Breast epithelium (tissue), 4 donors: ENCODE data around the gene RAB7B. TPM values are rescaled to one million over a fixed set of nuclear protein-coding genes. Genes with fewer than 3 reads are reported as not detected.

Experiments used
- DNase-seq, 2 donors: peaks; one replicate each; pipeline ENCODE4 v3.0.0-alpha.2; 2019; ENCODE audit warnings: low spot score in 2 of 2
- H3K27ac ChIP-seq, 2 donors: fragments of 200-600 bp; sonication (generic) in 1 of 2; one replicate each; pipeline ENCODE4 v1.5.1; 2016 to 2019; ENCODE audit warnings: mild to moderate bottlenecking in 1 of 2
- H3K27me3 ChIP-seq, 2 donors: fragments of 200-600 bp; sonication (generic) in 1 of 2; one replicate each; pipeline versions ENCODE4 v1.5.1 to v1.6.0; 2017 to 2019; ENCODE audit warnings: control low read depth in 1 of 2, mild to moderate bottlenecking in 1 of 2
- H3K36me3 ChIP-seq: fragments of 200-600 bp; one replicate; pipeline ENCODE4 v1.5.1; 2019
- H3K4me1 ChIP-seq, 2 donors: fragments of 200-600 bp; sonication (generic); one replicate each; pipeline ENCODE4 v1.5.1; 2016 to 2019; ENCODE audit warnings: control low read depth in 1 of 2
- H3K4me3 ChIP-seq, 3 donors: fragments of 200-600 bp; sonication (generic); 1 replicate in 2 of 3; 2 replicates in 1 of 3; pipeline ENCODE4 v1.5.1; 2016 to 2019; ENCODE audit warnings: mild to moderate bottlenecking in 3 of 3, moderate library complexity in 2 of 3
- H3K9me3 ChIP-seq, 2 donors: fragments of 200-600 bp; sonication (generic) in 1 of 2; one replicate each; pipeline ENCODE4 v1.5.1; 2016 to 2019; ENCODE audit warnings: control low read depth in 1 of 2
- CTCF ChIP-seq, 3 donors: fragments of 450-650 bp; IDR thresholded peaks; one replicate each; pipeline ENCODE4 v1.5.1; 2016 to 2017; ENCODE audit warnings: antibody characterized with exemption in 3 of 3, mild to moderate bottlenecking in 3 of 3, moderate library complexity in 3 of 3
- POLR2A ChIP-seq: fragments of 450-650 bp; IDR thresholded peaks from one replicate; pipeline ENCODE4 v1.6.1; 2016; ENCODE audit warnings: antibody characterized with exemption, mild to moderate bottlenecking, moderate library complexity
- POLR2AphosphoS5 ChIP-seq, 3 donors: sonication (generic); formaldehyde crosslinking; IDR thresholded peaks; one replicate each; pipeline ENCODE4 v1.6.1; 2017; ENCODE audit warnings: antibody characterized with exemption in 3 of 3
- intact Hi-C: fragments of 100-400 bp; cut with DNase I; formaldehyde crosslinking; loops from one replicate; pipeline ENCODE4 v1.15.1; 2023; ENCODE audit warnings: low total_unique reads
- total RNA-seq, 3 donors: library from RNA; depleted of rRNA; stranded (reverse); fragments of >200 nt; gene quantifications; one replicate each; pipeline ENCODE4 v1.1.0, GENCODE V29; 2016

Gene RAB7B
- total RNA-seq, 3 donors from 2014 or later, result 1.3 to 6.6 (median 2.9) TPM

GRCh38 chr1:205929496-205930194 lies 73.5 kb downstream of the RAB7B start:
- no peak overlapping the region for H3K4me3 ChIP-seq
- intact Hi-C loops, result no loop called here
- peaks cover 4 to 6% of the 10 kb centered on the region in 2 donors for H3K4me1 ChIP-seq
- no peak overlapping the region for H3K27ac ChIP-seq
- H3K9me3 ChIP-seq, result no peaks in the 10 kb centered on the region
- H3K36me3 ChIP-seq, result no peaks in the 10 kb centered on the region
- no peak for TF ChIP-seq CTCF (IDR thresholded peaks at IDR 0.05)
- no peak for TF ChIP-seq POLR2AphosphoS5 (IDR thresholded peaks at IDR 0.05)
- no peak for TF ChIP-seq POLR2A
- H3K27me3 ChIP-seq, result no peaks in the 10 kb centered on the region
- no peak for DNase-seq

- intact Hi-C loops, result no loop called here
- H3K4me1 ChIP-seq, result no peaks in the 10 kb centered on the region
- TF ChIP-seq CTCF (IDR thresholded peaks at IDR 0.05), result no peak
- no peak for TF ChIP-seq POLR2A
- no peak for TF ChIP-seq POLR2AphosphoS5 (IDR thresholded peaks at IDR 0.05)
- no peak for DNase-seq
- no peak overlapping the region for H3K4me3 ChIP-seq
- H3K9me3 ChIP-seq, result no peaks in the 10 kb centered on the region
- no peaks in the 10 kb centered on the region for H3K36me3 ChIP-seq
- no peaks in the 10 kb centered on the region for H3K27me3 ChIP-seq
- H3K27ac ChIP-seq, result no peak overlapping the region
These were observed 74.9 kb downstream of the RAB7B start for GRCh38 chr1:205928317-205928716.

- DNase-seq, result peak in 1 of 2 donors; percentile 33
- TF ChIP-seq POLR2A (no peak), POLR2AphosphoS5 (IDR thresholded peaks at IDR 0.05) (no peak), CTCF (IDR thresholded peaks at IDR 0.05) (no peak)
- intact Hi-C loops, result no loop called here
These were observed 75.5 kb downstream of the RAB7B start for GRCh38 chr1:205927676-205928075.

GRCh38 chr1:205927247-205927646 lies 75.9 kb downstream of the RAB7B start:
- Histone ChIP-seq H3K27ac (no peak overlapping the region), H3K27me3 (no peaks in the 10 kb centered on the region), H3K36me3 (no peaks in the 10 kb centered on the region), H3K4me1 (no peaks in the 10 kb centered on the region), H3K9me3 (no peaks in the 10 kb centered on the region), H3K4me3 (no peak overlapping the region)
- intact Hi-C loops, result no loop called here
- DNase-seq, result peak in 1 of 2 donors; percentile 17
- no peak for TF ChIP-seq POLR2AphosphoS5 (IDR thresholded peaks at IDR 0.05)
- no peak for TF ChIP-seq POLR2A
- no peak for TF ChIP-seq CTCF (IDR thresholded peaks at IDR 0.05)

More at GRCh38 chr1:205927676-205928075, 75.5 kb downstream of the RAB7B start:
- H3K27me3 ChIP-seq, result no peaks in the 10 kb centered on the region
- no peaks in the 10 kb centered on the region for H3K4me1 ChIP-seq
- H3K27ac ChIP-seq, result no peak overlapping the region
- H3K36me3 ChIP-seq, result no peaks in the 10 kb centered on the region
- no peak overlapping the region for H3K4me3 ChIP-seq
- no peaks in the 10 kb centered on the region for H3K9me3 ChIP-seq

Other genes starting within 250 kb of the RAB7B start
- 10 to 100 TPM; 22.4 to 30.3 (median 23.9) TPM for gene RAB29, start 227.9 kb downstream of the RAB7B start, total RNA-seq
- 10 to 100 TPM; 13.9 to 18.0 (median 16.8) TPM for gene SLC41A1, start 190.2 kb downstream of the RAB7B start, total RNA-seq
- gene PM20D1, start 153.3 kb downstream of the RAB7B start, total RNA-seq, result under 1 TPM; 0.15 to 0.33 (median 0.16) TPM
- gene SLC26A9, start 59.9 kb downstream of the RAB7B start, total RNA-seq, result not detected
- gene CTSE, start 20.5 kb upstream of the RAB7B start, total RNA-seq, result under 1 TPM in 1 of 3 donors, not detected in 2; under 0.01 TPM
- gene RHEX, start 49.8 kb upstream of the RAB7B start, total RNA-seq, result 10 to 100 TPM in 1 of 3 donors, 1 to 10 TPM in 1, under 1 TPM in 1; 0.98 to 20.6 (median 4.4) TPM
- gene AVPR1B, start 114.0 kb upstream of the RAB7B start, total RNA-seq, result not detected
- gene FAM72A, start 199.4 kb upstream of the RAB7B start, total RNA-seq, result 1 to 10 TPM in 1 of 3 donors, under 1 TPM in 1, not detected in 1; 0.98 to 1.8 TPM
- gene SRGAP2, start 200.1 kb upstream of the RAB7B start, total RNA-seq, result 10 to 100 TPM; 36.1 to 93.3 (median 43.3) TPM